Endodermal cell (in vitro differentiated cells): ENCODE data around the gene DSTN. TPM values are rescaled to one million over a fixed set of nuclear protein-coding genes. Genes with fewer than 3 reads are reported as not detected.

ENCODE experiments used
- DNase-seq: peaks from one replicate; pipeline ENCODE4 v3.0.0-alpha.2; 2017
- H3K27ac ChIP-seq: 2 replicates; pipeline ENCODE4 v1.5.1; 2013; ENCODE audit warnings: mild to moderate bottlenecking, low read depth, low read length, moderate library complexity
- H3K27me3 ChIP-seq: 2 replicates; pipeline ENCODE4 v1.6.1; 2013; ENCODE audit warnings: mild to moderate bottlenecking, low read length, moderate library complexity; ENCODE audit not compliant: insufficient read depth, control insufficient read depth, poor library complexity, severe bottlenecking
- H3K36me3 ChIP-seq: 2 replicates; pipeline ENCODE4 v1.7.0; 2013; ENCODE audit warnings: mild to moderate bottlenecking, low read length, moderate library complexity; ENCODE audit not compliant: control insufficient read depth, insufficient read depth
- H3K4me1 ChIP-seq: one replicate; pipeline ENCODE4 v1.7.0; 2013; ENCODE audit warnings: low read length; ENCODE audit not compliant: control insufficient read depth, insufficient read depth
- H3K4me3 ChIP-seq: 2 replicates; pipeline ENCODE4 v1.5.1; 2013; ENCODE audit warnings: mild to moderate bottlenecking, low read length, moderate library complexity
- H3K9ac ChIP-seq: 2 replicates; pipeline ENCODE4 v1.6.1; 2013; ENCODE audit warnings: mild to moderate bottlenecking, low read length, moderate library complexity; ENCODE audit not compliant: poor library complexity, severe bottlenecking; ENCODE audit errors: extremely low read depth
- H3K9me3 ChIP-seq: 2 replicates; pipeline ENCODE4 v1.6.1; 2013; ENCODE audit warnings: mild to moderate bottlenecking, low read length, moderate library complexity; ENCODE audit not compliant: control insufficient read depth
- H3K27ac Mint-ChIP-seq: 2 replicates; pipeline ENCODE4 v1.8.0; 2020; ENCODE audit warnings: mixed read lengths
- H3K27me3 Mint-ChIP-seq: 2 replicates; pipeline ENCODE4 v1.8.0; 2021; ENCODE audit warnings: mild to moderate bottlenecking, mixed read lengths; ENCODE audit not compliant: insufficient read depth
- H3K36me3 Mint-ChIP-seq: 2 replicates; pipeline ENCODE4 v1.8.0; 2020; ENCODE audit warnings: low read depth, mixed read lengths
- H3K4me1 Mint-ChIP-seq: 2 replicates; pipeline ENCODE4 v1.8.0; 2020; ENCODE audit warnings: mixed read lengths
- H3K4me3 Mint-ChIP-seq: 2 replicates; pipeline ENCODE4 v1.8.0; 2020; ENCODE audit warnings: mild to moderate bottlenecking, moderate library complexity, mixed read lengths
- H3K9me3 Mint-ChIP-seq: 2 replicates; pipeline ENCODE4 v1.8.0; 2020; ENCODE audit warnings: mild to moderate bottlenecking, mixed read lengths
- WGBS, 2 experiments: methylation state at CpG; one replicate each; pipeline versions ENCODE4 v1.1.5 to v1.1.7; 2013; ENCODE audit warnings: missing lambda C conversion rate in 2 of 2, mixed read lengths in 1 of 2; ENCODE audit not compliant: insufficient coverage in 1 of 2, insufficient read length in 1 of 2; 5-methylcytosine and 5-hydroxymethylcytosine counted together
- total RNA-seq, 2 donors: library from RNA; stranded (reverse); fragmentation: NEBNext Ultra II Directional in 1 of 2; extraction: Animal tissue kit (Norgen Biotek cat#: 25700) in 1 of 2; gene quantifications; 2 replicates in 1 of 2; 3 replicates in 1 of 2; pipeline ENCODE4 v1.2.1, GENCODE V29; 2021
- TF ChIP-seq, protein P1 (sequence below): fragments of 200-600 bp; sonication (generic); conservative IDR thresholded peaks from 2 replicates; pipeline ENCODE4 v1.5.0; 2021; ENCODE audit warnings: antibody characterized with exemption, mild to moderate bottlenecking

The DSTN gene
- total RNA-seq, 2 donors from 2014 or later = 196 to 204 TPM

DNA sequence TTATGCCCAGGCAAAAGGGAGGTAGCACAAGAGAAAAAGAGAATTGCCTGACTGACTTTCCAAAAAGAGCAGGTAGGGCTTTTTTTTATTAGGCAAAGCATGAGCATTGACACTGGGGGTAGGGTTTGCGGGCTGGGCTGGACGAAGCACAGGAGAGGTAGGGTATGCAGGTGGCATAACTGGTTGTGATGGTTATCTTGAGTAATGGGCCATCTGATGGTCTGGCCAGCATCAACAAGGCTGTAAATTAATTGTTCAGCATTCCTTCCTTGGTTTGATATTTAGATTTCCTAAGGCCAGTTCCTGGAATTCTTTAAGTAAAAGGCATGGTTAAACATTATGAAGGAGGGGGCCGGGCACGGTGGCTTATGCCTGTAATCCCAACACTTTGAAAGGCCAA is 24.7 kb upstream of the DSTN start:
- no peaks in the 10 kb centered on the region for H3K9me3 ChIP-seq
- TF ChIP-seq, protein P1, sequence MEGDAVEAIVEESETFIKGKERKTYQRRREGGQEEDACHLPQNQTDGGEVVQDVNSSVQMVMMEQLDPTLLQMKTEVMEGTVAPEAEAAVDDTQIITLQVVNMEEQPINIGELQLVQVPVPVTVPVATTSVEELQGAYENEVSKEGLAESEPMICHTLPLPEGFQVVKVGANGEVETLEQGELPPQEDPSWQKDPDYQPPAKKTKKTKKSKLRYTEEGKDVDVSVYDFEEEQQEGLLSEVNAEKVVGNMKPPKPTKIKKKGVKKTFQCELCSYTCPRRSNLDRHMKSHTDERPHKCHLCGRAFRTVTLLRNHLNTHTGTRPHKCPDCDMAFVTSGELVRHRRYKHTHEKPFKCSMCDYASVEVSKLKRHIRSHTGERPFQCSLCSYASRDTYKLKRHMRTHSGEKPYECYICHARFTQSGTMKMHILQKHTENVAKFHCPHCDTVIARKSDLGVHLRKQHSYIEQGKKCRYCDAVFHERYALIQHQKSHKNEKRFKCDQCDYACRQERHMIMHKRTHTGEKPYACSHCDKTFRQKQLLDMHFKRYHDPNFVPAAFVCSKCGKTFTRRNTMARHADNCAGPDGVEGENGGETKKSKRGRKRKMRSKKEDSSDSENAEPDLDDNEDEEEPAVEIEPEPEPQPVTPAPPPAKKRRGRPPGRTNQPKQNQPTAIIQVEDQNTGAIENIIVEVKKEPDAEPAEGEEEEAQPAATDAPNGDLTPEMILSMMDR = no peak
- H3K9me3 Mint-ChIP-seq = no peaks in the 10 kb centered on the region
- no peak overlapping the region for H3K27ac ChIP-seq
- no peak overlapping the region for H3K9ac ChIP-seq
- no peaks in the 10 kb centered on the region for H3K27me3 Mint-ChIP-seq
- H3K27me3 ChIP-seq = no peaks in the 10 kb centered on the region
- no peaks in the 10 kb centered on the region for H3K4me1 ChIP-seq
- no peak overlapping the region for H3K27ac Mint-ChIP-seq
- no peak overlapping the region for H3K4me3 Mint-ChIP-seq
- 85 to 97% methylated on average over 2 to 4 of the region's 4 CpGs for WGBS, 2 experiments
- H3K4me3 ChIP-seq = no peak overlapping the region
- DNase-seq = no peak
- H3K4me1 Mint-ChIP-seq = peaks cover 6% of the 10 kb centered on the region
- H3K36me3 ChIP-seq = no peaks in the 10 kb centered on the region
- no peaks in the 10 kb centered on the region for H3K36me3 Mint-ChIP-seq

DNA sequence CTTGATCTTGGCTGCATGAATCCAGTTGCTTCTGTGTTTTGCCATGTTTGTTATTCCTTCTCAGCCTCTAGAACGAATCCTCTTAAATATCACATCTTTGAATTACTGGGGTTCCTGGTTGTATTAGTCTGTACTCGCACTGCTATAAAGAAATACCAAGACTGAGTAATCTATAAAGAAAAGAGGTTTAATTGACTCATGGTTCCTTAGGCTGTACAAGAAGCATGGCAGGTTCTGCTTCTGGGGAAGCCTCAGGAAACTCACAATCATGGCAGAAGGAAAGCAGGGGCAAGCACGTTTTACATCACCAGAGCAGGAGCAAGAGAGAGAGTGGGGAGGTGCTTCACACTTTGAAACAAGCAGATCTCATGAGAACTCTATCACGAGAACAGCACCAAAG is 20.7 kb upstream of the DSTN start:
- 88 to 95% methylated on average over 2 to 4 of the region's 4 CpGs for WGBS, 2 experiments
- TF ChIP-seq, protein P1 = no peak
- Histone ChIP-seq H3K4me1 (no peaks in the 10 kb centered on the region), H3K4me3 (no peak overlapping the region), H3K27ac (no peak overlapping the region), H3K27me3 (no peaks in the 10 kb centered on the region), H3K9ac (no peak overlapping the region), H3K36me3 (no peaks in the 10 kb centered on the region), H3K9me3 (no peaks in the 10 kb centered on the region)
- Mint-ChIP-seq H3K27ac (no peak overlapping the region), H3K36me3 (no peaks in the 10 kb centered on the region), H3K9me3 (no peaks in the 10 kb centered on the region), H3K4me3 (no peak overlapping the region), H3K27me3 (no peaks in the 10 kb centered on the region), H3K4me1 (peaks cover 6% of the 10 kb centered on the region)
- DNase-seq = no peak

DNA sequence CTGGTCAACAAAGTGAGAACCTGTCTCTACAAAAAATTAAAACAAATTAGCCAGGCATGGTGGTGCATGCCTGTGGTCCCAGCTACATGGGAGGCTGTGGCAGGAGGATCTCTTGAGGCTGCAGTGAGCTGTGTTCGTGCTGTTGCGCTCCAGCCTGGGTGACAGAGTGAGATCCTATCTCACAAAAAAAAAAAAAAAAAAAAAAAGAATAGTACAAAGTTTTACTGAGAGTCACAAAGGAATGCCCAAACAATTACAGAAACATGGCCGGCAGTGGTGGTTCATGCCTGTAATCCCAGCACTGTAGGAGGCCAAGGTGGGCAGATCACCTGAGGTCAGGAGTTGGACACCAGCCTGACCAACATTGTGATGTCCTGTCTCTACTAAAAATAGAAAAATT is 14.8 kb upstream of the DSTN start:
- Histone ChIP-seq H3K9me3 (no peaks in the 10 kb centered on the region), H3K9ac (no peak overlapping the region), H3K36me3 (no peaks in the 10 kb centered on the region), H3K27me3 (no peaks in the 10 kb centered on the region), H3K4me1 (no peaks in the 10 kb centered on the region), H3K27ac (no peak overlapping the region), H3K4me3 (no peak overlapping the region)
- H3K36me3 Mint-ChIP-seq = no peaks in the 10 kb centered on the region
- no peak overlapping the region for H3K27ac Mint-ChIP-seq
- no peak for DNase-seq
- no peaks in the 10 kb centered on the region for H3K27me3 Mint-ChIP-seq
- no peaks in the 10 kb centered on the region for H3K9me3 Mint-ChIP-seq
- no peak overlapping the region for H3K4me3 Mint-ChIP-seq
- WGBS, 2 experiments = 94 to 100% methylated on average over 1 to 2 of the region's 3 CpGs
- TF ChIP-seq, protein P1 = no peak
- peaks cover 16% of the 10 kb centered on the region for H3K4me1 Mint-ChIP-seq
